BJ (cell line): ENCODE measurements around the gene THSD7A. TPM values are rescaled to one million over a fixed set of nuclear protein-coding genes. Genes with fewer than 3 reads are reported as not detected.

ENCODE experiments used
- CTCF ChIA-PET: fragments of 350-600 bp; formaldehyde crosslinking; extraction: SDS; loops from one replicate; lab custom pipeline; 2021; ENCODE audit warnings: antibody characterized with exemption, inconsistent platforms; lab: Yijun Ruan, JAX
- POLR2A ChIA-PET: fragments of 300-600 bp; sonication (Branson Sonifier 250); formaldehyde crosslinking; extraction: SDS; loops from one replicate; lab custom pipeline; 2021; ENCODE audit warnings: antibody characterized with exemption; lab: Charles Lee
- DNase-seq: peaks from one replicate; pipeline ENCODE4 v3.0.0-alpha.2; 2011; ENCODE audit warnings: low read depth
- H3K27me3 ChIP-seq: 2 replicates; pipeline ENCODE4 v1.6.0; 2011; ENCODE audit warnings: low read length; ENCODE audit not compliant: control insufficient read depth, insufficient read depth
- H3K36me3 ChIP-seq: 2 replicates; pipeline ENCODE4 v1.5.1; 2011; ENCODE audit warnings: low read length; ENCODE audit not compliant: control insufficient read depth, insufficient read depth
- H3K4me3 ChIP-seq: 2 replicates; pipeline ENCODE4 v1.5.1; 2011; ENCODE audit warnings: low read depth, mild to moderate bottlenecking, control low read depth, low read length
- CTCF ChIP-seq: IDR thresholded peaks from 2 replicates; pipeline ENCODE4 v1.5.1; 2011; ENCODE audit warnings: low read depth, mild to moderate bottlenecking, control low read depth, inconsistent platforms, low read length, moderate library complexity; ENCODE audit not compliant: insufficient read depth
- polyA plus RNA-seq: library from polyadenylated mRNA; depleted of rRNA; stranded (reverse); fragments of >200 nt; gene quantifications from 2 replicates; pipeline ENCODE4 v1.2.3, GENCODE V29; 2011

The THSD7A gene
- polyA plus RNA-seq, 1 experiment: 0.02 TPM

GRCh38 chr7:11517853-11518252, 314.1 kb downstream of the THSD7A start:
- no peaks in the 10 kb centered on the region for H3K36me3 ChIP-seq
- no peak for DNase-seq
- no peak for TF ChIP-seq CTCF
- no peak overlapping the region for H3K4me3 ChIP-seq
- ChIA-PET POLR2A (no interaction called here), CTCF (no interaction called here)
- H3K27me3 ChIP-seq: no peaks in the 10 kb centered on the region

GRCh38 chr7:11516328-11516727, 315.7 kb downstream of the THSD7A start:
- ChIA-PET POLR2A (no interaction called here), CTCF (no interaction called here)
- no peaks in the 10 kb centered on the region for H3K36me3 ChIP-seq
- no peak for DNase-seq
- H3K4me3 ChIP-seq: no peak overlapping the region
- TF ChIP-seq CTCF: no peak
- H3K27me3 ChIP-seq: no peaks in the 10 kb centered on the region

GRCh38 chr7:11513460-11513859, 318.5 kb downstream of the THSD7A start:
- POLR2A ChIA-PET: no interaction called here
- no peaks in the 10 kb centered on the region for H3K36me3 ChIP-seq
- CTCF ChIA-PET: no interaction called here
- H3K27me3 ChIP-seq: no peaks in the 10 kb centered on the region
- DNase-seq: no peak
- no peak for TF ChIP-seq CTCF
- no peak overlapping the region for H3K4me3 ChIP-seq

- TF ChIP-seq CTCF: no peak
Observed at GRCh38 chr7:11507929-11508328, 324.1 kb downstream of the THSD7A start.

GRCh38 chr7:11506417-11506816, 325.6 kb downstream of the THSD7A start:
- no peak for TF ChIP-seq CTCF
- Histone ChIP-seq H3K4me3 (no peak overlapping the region), H3K27me3 (no peaks in the 10 kb centered on the region), H3K36me3 (no peaks in the 10 kb centered on the region)
- POLR2A ChIA-PET: no interaction called here
- no peak for DNase-seq
- CTCF ChIA-PET: no interaction called here

More at GRCh38 chr7:11507929-11508328, 324.1 kb downstream of the THSD7A start:
- ChIA-PET POLR2A (no interaction called here), CTCF (no interaction called here)
- H3K27me3 ChIP-seq: no peaks in the 10 kb centered on the region
- no peak overlapping the region for H3K4me3 ChIP-seq
- no peak for DNase-seq
- H3K36me3 ChIP-seq: no peaks in the 10 kb centered on the region
